GM18867 (cell line): ENCODE data around the gene CD52.
"Not testable (repeated sequence)": the region's sequence is repeated elsewhere in the genome, so short reads cannot be mapped to it uniquely, and the experiment has no call there.

ENCODE experiments used
- ATAC-seq: cut with Tn5 transposase; IDR thresholded peaks from one replicate; pipeline ENCODE4 v1.9.1; 2021; ENCODE audit warnings: mild to moderate bottlenecking, moderate library complexity; ENCODE audit not compliant: unreplicated experiment

Gene CD52

GRCh38 chr1:26283871-26284596 lies 33.7 kb upstream of the CD52 start:
- ATAC-seq: no peak

DNA sequence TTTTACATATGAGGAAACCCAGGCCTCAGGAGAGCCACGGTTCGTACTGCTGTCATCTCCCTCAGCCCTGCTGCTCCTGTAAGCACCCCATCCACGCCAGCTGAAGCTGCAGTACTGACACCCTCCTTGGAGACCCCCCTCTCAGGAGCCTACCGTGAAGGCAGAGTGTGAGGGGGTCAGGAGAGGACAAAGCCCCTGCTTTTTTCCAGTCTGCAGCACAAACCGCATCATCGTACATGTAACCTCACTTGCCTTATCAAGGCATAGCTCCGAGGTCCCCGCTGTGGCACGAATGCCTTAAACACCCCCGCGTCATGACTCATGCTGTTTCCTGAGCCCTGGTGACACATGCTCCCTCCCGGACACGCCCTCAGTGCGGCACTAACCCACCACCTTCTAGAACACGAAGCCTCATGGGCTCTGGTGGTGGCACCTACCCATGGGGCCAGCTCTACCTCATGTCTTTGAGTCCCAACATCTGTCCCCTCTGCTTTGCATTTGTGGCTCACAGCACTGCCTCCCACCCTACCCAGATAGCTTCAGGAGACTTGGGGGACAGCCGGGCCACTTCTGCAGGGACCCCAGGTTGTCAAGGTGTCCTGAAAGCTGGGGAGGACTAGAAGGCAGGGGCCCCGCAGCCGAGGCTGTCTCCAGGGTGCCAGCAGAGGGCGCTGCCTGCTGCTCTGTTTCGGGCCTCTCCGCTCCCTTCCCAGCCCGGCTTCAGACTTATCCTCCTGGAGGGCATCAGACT lies 33.0 kb upstream of the CD52 start:
- ATAC-seq: peak; percentile 24

- ATAC-seq: no peak
These were observed 32.2 kb upstream of the CD52 start for GRCh38 chr1:26285366-26286063.

DNA sequence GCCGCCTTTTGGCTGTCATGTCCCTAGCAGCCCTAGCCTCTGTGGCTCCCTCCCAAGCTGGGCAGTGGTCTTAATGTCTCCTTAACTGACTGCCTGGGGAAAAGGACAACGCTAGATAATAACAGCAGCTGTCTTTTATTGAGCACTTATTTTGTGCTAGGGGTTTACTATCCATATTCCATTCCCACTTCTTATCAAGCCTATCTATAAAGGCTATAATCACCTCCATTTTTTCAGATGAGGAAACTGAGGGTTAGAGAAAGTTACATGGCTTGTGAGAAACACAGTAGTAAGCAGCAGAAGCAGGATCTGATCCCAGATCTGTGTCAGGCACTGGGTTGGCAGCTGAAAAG lies 31.7 kb upstream of the CD52 start:
- no peak for ATAC-seq

DNA sequence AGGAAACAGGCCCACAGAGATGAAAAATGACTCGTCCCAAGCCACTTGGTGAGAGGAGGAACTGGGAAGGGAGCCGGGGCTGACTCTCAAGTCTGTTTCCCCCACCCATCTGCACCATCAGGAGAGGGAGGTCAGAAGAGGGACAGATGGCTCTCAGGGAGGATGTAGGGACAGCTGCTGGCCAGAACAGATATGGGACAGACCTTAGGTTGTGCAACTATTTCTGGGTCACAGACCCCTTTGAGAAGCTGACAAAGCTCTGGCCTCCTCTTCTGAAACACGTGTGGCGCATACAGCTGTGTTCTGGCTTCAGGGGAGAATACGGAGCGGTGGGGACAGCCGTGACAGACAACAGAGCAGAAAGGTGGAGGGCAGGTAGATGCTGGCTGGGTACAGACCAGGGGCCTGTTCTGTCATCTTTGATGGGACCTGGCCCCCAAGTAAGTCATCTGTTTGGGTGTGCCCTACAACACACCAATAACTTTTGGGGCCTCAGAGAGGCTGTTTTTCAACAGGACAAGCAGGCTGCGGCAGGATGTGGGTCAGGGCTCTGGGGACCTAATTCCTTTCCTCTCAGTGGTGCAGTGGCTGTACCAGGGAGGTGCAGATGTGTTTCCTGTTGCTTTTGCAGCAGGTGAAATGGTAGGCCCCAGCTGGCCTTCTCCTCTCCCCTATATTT lies 30.6 kb upstream of the CD52 start:
- peak; percentile 39 for ATAC-seq

- ATAC-seq: no peak
These were observed 29.9 kb upstream of the CD52 start for GRCh38 chr1:26287811-26288210.

GRCh38 chr1:26288311-26288941 lies 29.3 kb upstream of the CD52 start:
- no peak for ATAC-seq

- ATAC-seq: peak; percentile 37
These were observed 28.3 kb upstream of the CD52 start for GRCh38 chr1:26289158-26290059.

DNA sequence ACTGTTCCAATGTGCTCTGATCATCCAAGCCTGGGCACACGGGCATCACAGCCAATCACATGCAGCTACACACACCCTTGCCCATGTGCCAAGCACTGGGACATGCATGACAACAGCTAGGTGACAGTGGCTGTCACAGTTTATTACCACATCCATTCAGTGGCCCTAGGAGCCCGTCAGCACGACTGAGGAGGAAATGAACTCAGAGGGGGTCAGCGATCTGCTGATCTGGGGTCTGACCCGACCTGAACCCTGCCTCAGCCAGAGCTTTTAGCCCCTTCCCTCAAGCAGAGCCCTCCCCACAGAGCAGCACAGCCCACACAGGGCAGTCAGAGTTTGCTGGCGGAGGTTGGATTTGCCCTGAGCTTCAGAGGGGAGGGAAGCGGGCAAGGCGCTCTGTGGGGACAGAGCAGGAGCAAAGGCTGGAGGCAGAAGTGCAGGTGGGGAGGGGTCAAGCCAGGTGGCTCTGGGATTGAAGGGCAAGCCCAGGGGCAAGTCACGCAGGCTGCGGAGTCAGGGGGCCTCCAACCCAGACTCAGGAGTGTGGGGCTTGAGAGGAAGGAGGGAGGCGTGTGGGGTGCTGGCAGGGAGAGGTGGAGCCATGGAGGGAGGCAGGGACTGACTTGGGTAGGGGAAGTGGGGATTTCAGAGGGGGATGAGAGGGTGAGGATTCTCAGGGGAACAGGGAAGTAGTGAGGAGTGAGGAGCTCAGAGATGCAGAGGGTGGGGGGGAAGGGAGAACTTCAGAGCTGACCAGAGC lies 27.5 kb upstream of the CD52 start:
- no peak for ATAC-seq

- no peak for ATAC-seq
These were observed 26.9 kb upstream of the CD52 start for GRCh38 chr1:26290882-26291261.

GRCh38 chr1:26291433-26291832 lies 26.3 kb upstream of the CD52 start:
- no peak for ATAC-seq

GRCh38 chr1:26291939-26292338 lies 25.8 kb upstream of the CD52 start:
- no peak for ATAC-seq

DNA sequence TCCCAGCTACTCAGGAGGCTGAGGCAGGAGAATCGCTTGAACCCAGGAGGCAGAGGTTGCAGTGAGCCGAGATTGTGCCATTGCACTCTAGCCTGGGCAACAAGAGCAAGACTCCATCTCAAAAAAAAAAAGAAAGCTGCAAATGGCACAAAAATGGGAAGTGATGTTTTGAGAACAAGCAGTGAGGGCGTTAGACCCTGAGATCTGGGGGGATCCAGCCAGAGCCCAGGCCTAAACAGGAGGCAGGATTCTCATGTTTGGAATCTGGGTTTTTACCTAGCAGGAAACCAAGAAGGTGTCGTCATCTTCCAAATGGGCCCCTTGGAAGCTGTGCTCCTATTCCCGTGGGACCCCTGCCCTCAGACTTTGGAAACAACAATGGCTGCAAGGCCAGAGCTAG lies 25.0 kb upstream of the CD52 start:
- not testable (repeated sequence) for ATAC-seq

- no peak for ATAC-seq
These were observed 23.8 kb upstream of the CD52 start for GRCh38 chr1:26293911-26294463.

GRCh38 chr1:26295194-26296138 lies 22.3 kb upstream of the CD52 start:
- no peak for ATAC-seq

- no peak for ATAC-seq
These were observed 21.3 kb upstream of the CD52 start for GRCh38 chr1:26296340-26297056.
